KBM-7 (cell line): ENCODE data around the gene TOM1L2.

ENCODE experiments used
- DNase-seq: peaks from one replicate; pipeline ENCODE4 v3.0.0-alpha.2; 2015
- in situ Hi-C: fragments of 300-500 bp; cut with MboI; formaldehyde crosslinking; loops from 2 replicates; pipeline ENCODE4 v1.14.3; 2020; ENCODE audit warnings: low sequenced_read_pairs, low pct_unique_long_range_greater_than_20kb, mixed read lengths

TOM1L2 gene

GRCh38 chr17:17911001-17911613, 61.1 kb downstream of the TOM1L2 start:
- no peak for DNase-seq
- in situ Hi-C loops: no loop called here

- in situ Hi-C loops: no loop called here
- no peak for DNase-seq
Observed at GRCh38 chr17:17910060-17910459, 62.1 kb downstream of the TOM1L2 start.

GRCh38 chr17:17909078-17909477, 63.1 kb downstream of the TOM1L2 start:
- DNase-seq: no peak
- in situ Hi-C loops: no loop called here

GRCh38 chr17:17907469-17907868, 64.7 kb downstream of the TOM1L2 start:
- DNase-seq: no peak

GRCh38 chr17:17906418-17907215, 65.6 kb downstream of the TOM1L2 start:
- in situ Hi-C loops: no loop called here
- no peak for DNase-seq

More at GRCh38 chr17:17907469-17907868, 64.7 kb downstream of the TOM1L2 start:
- in situ Hi-C loops: no loop called here

- no peak for DNase-seq
- in situ Hi-C loops: no loop called here
Observed at GRCh38 chr17:17905036-17905320, 67.2 kb downstream of the TOM1L2 start.

- DNase-seq: no peak
- in situ Hi-C loops: no loop called here
Observed at GRCh38 chr17:17904166-17905035, 67.8 kb downstream of the TOM1L2 start.

GRCh38 chr17:17902877-17903276, 69.3 kb downstream of the TOM1L2 start:
- no peak for DNase-seq
- in situ Hi-C loops: no loop called here

- DNase-seq: no peak
- in situ Hi-C loops: no loop called here
Observed at GRCh38 chr17:17902376-17902775, 69.8 kb downstream of the TOM1L2 start.

GRCh38 chr17:17900615-17901520, 71.3 kb downstream of the TOM1L2 start:
- in situ Hi-C loops: no loop called here

GRCh38 chr17:17899486-17899885, 72.7 kb downstream of the TOM1L2 start:
- no peak for DNase-seq
- in situ Hi-C loops: no loop called here

More at GRCh38 chr17:17900615-17901520, 71.3 kb downstream of the TOM1L2 start:
- DNase-seq: no peak

GRCh38 chr17:17898673-17899072, 73.5 kb downstream of the TOM1L2 start:
- DNase-seq: no peak
- in situ Hi-C loops: no loop called here

GRCh38 chr17:17897442-17897841, 74.8 kb downstream of the TOM1L2 start:
- in situ Hi-C loops: no loop called here
- no peak for DNase-seq

GRCh38 chr17:17896746-17897145, 75.5 kb downstream of the TOM1L2 start:
- in situ Hi-C loops: no loop called here
- no peak for DNase-seq

- no peak for DNase-seq
- in situ Hi-C loops: no loop called here
Observed at GRCh38 chr17:17893801-17894644, 78.2 kb downstream of the TOM1L2 start.

GRCh38 chr17:17892731-17893130, 79.5 kb downstream of the TOM1L2 start:
- no peak for DNase-seq
- in situ Hi-C loops: no loop called here

GRCh38 chr17:17892009-17892408, 80.2 kb downstream of the TOM1L2 start:
- no peak for DNase-seq
- in situ Hi-C loops: no loop called here
